Skin of body (tissue), 2 donors: ENCODE measurements around the gene MEI4. TPM values are rescaled to one million over a fixed set of nuclear protein-coding genes. Genes with fewer than 3 reads are reported as not detected.
"Not testable (repeated sequence)": the region's sequence is repeated elsewhere in the genome, so short reads cannot be mapped to it uniquely, and the experiment has no call there.

Source experiments
- DNase-seq: peaks from one replicate; lab custom pipeline; 2025; lab: John Stamatoyannopoulos, UW
- total RNA-seq: library from RNA; depleted of rRNA; stranded (reverse); fragments of >200 nt; gene quantifications from one replicate; pipeline ENCODE4 v1.2.3, GENCODE V29; 2014

MEI4 gene
- total RNA-seq, 1 donor from 2014 or later: 0.10 TPM

DNA sequence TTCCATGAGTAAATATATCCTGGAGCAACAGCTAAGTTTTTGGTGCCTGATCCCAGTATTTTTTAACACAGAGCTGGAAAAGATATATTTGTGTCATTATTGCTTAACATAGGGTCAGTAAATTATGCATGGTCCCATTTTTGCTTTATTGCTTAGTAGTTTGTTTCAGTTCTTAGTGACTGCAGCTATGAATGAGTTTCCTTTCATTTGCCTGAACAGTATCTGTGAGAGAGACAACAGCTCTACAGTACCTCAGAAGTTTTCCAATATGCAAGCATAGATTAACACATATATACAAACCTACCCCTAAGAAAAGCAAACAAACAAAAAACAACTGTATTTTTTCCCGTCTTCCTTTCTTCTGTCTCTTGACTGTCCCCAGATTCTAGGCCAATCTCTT lies 160.3 kb downstream of the MEI4 start:
- no peak for DNase-seq

DNA sequence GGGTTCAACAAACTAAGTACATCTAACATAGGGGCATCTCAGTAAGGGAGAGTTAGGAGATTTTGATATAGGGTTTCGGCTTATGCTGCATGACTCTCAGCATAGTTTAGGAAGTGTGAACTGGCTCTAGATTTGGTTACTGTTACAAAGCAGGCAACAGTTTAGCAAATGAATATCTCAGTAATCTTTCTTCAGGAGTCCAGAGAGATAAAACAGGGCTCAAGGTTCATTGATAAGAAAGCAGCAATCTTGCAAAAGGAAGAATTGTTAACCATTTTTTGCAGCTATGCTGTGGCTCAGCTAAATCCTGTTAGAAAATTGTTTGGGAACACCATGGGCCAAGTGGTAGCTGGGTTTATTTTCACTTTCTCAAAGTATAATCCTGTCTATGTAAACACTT lies 161.3 kb downstream of the MEI4 start:
- DNase-seq: no peak

DNA sequence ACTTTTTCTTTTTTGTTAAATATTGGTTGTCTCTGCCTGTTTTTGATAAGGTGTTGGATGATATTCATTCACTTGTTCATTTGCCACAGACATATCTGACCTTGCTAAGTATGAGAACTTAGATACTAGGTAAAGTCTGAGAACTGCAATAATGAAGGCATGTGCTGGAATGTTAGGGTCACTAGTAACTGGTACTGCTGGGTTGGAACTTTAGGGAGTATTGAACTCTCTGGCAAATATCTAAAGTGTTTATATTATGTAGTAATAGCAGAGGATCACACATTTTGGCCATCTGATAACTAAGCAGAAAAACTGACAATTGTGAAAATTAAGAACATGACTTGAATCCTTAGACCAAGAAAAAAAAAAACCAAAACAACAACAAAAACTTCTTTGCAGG lies 162.7 kb downstream of the MEI4 start:
- DNase-seq: no peak

DNA sequence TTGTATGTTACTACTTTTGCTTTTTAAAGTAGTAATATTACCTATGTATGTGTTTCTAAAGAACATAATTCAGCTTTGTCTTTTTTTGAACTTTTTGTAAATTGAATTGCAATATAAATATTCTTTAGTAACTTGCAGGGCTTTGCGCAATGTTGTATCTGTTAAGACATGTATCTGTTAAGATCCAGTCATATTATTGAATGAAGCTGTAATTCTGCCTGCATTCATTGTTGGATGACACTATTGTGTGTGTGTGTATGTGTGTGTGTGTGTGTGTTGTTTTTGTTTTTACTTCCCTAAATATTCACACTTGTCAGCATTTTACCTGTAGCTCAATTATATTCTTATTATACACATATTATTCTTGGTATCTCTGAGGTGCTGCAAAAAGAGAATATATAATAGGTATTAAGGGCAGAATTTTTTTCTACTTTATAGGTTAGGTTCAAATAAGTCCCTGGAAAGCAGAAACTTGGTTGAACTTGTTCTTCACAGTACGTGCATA lies 164.0 kb downstream of the MEI4 start:
- DNase-seq: no peak

DNA sequence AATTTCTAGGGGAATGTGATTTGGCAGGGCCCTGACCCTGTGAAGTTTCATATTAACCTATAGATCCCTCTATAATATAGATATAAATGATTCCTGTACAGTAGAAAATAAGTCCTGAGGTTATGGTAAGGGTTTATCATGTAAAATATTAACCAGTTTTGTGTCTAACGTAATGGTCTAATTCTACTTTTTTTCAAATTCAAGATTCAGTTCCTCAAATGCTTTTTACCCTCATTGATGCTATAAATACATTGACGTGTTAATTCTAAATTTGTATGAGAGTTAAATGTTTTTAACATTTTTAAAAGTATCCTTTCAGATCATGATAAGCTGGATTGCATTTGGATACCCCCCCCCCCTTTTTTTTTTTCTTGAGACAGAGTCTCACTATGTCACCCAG lies 169.4 kb downstream of the MEI4 start:
- no peak for DNase-seq

DNA sequence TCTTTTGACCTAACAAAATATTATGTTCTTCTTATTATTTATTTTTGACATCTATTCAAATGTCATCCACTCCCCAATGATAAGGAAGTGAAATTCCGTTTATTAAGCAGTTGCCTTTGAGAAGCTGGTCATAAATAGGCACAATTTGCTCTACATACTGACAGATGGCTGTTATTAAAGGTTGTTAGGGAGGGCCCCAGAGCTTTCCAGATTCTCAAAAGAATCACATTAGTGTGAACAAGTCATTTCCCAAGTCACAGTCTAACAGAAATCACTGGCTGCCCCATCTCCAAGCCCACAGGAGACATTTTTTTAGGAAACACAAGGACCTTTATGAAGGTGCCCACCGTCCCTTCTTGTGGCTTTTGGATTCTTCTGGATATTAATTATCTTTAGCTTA lies 172.4 kb downstream of the MEI4 start:
- DNase-seq: no peak

DNA sequence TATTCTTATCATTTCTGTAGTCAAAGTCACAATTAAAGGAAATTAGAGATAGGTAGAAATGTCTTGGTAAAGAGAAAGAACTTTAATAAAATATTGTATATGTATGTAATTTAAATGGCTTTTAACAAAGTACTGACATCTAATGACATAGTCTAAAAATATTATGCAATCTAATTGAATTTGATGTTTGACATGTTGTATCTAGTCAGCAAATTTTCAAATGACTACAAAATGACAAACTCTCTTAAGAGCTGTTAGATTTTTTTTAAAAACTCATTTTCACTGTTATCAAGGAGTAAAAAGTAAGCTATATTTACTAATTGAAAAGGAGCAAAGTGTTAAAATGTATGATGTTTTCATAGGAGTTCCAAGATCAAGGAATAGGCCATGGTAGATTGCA lies 176.9 kb downstream of the MEI4 start:
- no peak for DNase-seq

DNA sequence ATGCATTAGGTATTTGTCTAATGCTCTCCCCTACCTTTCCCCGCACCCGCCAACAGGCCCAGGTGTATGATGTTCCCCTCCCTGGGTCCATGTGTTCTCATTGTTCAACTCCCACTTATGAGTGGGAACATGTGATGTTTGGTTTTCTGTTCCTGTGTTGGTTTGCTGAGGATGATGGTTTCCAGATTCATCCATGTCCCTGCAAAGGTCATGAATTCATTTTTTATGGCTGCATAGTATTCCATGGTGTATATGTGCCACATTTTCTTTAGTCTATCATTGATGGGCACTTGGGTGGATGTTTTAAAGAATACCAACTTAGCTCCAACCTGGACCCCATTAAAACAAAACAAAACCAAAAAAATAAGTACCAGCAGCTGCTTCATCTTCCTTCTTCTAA lies 180.9 kb downstream of the MEI4 start:
- not testable (repeated sequence) for DNase-seq

DNA sequence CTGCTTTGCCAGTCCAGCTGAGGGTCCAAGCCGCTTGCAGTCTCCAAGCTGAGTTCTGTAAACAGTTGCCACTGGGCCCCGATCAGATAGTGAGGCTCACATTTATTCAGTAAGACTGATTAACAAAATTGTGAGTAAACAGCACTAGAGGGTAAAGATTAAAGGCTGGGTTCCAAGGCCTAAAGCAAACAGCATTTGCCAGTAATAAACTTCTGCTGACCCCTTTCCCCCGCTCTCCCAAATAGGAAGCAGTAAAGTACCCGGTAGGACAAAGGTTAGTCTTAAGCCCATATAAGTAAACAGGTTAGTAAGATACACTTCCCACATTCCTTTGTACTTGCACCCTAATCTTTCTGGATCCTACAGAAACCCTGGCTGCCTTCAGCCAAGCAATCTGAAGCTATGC lies 181.8 kb downstream of the MEI4 start:
- no peak for DNase-seq

DNA sequence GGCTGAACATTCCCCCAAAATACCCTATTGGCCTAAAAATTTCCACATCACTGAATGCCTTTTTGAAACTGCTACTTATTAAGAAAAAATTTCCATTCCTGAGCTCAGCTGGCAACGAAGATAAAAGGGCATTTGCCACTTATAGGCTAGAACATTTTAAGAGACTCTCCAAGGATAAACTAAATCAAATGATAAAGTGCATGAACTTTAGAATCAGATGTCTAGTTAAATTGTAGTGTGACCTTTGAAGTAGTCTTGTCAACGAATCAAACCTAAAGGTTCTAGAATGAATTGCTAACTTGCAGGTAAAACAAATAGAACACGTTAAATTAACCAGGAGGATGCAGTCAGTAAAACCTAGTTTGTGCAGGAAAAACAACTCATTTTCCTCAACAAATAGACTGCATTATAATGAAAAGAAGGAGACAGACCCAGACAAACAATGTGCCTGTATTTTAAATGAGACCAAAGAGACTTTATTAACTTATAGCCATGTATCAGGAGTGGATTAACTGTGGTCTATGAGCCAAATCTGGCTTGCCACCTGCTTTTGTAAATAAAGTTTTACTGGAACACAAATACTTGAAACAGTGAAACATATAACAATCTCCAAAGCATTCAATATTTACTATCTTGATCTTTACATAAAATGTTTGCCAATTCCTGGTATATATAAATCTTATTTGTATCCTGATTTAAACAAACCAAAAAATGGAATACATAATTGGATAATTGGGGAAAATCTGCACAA lies 184.4 kb downstream of the MEI4 start:
- no peak for DNase-seq

DNA sequence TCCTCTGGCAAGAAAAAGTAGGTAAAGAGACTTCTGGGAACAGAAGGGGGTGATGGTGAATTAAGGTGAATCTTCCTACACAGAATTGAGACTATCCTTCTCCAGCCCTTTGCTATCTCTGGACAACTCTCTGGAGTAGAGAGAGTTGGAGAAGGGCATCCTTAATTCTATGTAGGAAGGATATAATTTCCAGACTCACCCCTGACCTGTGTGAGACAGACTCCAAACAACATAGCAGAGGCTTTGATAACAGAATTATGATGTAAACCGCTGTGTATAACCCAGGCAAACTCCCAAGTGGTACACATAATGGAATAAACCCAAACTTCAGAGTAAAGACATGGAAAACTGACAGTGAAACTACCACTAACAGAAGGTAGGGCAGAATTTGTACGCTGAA lies 186.5 kb downstream of the MEI4 start:
- DNase-seq: no peak

DNA sequence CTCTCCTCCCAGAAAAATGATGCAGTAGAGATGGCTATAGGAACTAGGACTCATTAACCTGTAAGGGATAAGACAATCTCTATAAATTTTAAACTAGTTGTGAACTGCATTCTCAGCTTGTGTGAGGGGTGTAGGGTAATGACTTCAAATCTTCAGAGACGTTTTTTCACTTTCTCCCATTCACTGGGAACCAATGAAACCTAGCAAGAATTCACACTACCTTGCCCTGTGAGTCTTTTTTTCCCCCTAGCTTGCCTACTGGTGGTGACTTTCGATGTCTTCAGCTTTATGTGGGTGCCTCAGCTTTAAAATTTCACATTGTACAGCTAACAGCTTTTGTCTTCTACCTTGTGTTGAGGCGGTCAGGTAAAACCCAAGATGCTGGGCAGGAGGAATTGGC lies 192.0 kb downstream of the MEI4 start:
- DNase-seq: no peak

DNA sequence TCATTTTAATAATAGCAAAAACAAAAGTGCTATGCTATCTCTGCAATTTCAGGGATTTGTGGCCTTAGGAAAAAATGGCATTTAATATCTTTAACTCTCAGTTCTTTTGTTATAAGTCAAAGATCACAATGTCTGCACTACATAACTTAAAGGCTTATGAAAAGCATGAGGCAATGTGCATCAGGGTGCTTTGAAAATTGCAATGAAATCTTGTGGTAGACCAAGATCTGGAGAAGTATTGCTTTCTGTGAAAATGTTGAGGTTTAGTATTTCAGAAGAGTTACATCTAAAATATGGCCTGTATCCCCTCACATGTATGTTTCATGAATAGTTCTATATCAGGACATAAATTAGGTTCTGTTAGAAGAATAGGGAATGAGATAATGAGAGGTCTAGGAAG lies 200.6 kb downstream of the MEI4 start:
- no peak for DNase-seq

DNA sequence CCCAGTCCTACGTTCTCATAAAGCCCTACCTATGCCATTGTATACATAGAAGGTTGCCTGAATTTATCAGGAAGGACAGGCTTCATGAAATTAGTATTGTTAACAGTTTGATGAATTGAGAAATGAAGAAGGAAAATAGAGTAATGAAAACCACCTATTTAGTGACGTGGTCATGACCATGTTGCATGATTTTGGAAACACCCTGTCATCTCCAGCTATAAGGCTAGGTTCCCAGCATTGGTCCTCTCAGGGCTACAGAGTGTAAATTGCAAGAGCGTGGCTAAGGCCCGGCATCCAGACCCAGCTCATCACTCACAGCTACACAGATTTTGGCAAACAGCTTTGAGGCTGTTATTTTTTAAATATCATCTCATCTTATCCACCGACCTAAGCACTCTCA lies 203.6 kb downstream of the MEI4 start:
- no peak for DNase-seq

DNA sequence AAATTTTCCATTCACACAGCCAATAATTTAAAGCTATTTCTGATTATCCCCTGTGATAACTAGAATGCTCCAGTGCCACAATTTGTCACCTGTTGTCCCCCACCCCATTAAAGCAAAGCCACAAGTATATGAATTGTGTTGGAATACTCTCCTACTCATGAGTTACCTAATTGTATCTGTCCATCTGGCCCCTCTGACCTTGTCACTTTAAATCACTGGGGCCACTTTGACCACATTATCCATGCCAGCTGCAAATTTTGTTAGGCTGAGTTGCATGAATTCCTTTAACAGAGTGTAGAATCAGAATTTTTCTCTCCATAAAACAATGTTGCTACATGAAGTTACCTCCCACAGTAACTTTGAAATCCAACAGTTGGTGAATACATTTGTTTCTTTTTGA lies 204.6 kb downstream of the MEI4 start:
- no peak for DNase-seq

DNA sequence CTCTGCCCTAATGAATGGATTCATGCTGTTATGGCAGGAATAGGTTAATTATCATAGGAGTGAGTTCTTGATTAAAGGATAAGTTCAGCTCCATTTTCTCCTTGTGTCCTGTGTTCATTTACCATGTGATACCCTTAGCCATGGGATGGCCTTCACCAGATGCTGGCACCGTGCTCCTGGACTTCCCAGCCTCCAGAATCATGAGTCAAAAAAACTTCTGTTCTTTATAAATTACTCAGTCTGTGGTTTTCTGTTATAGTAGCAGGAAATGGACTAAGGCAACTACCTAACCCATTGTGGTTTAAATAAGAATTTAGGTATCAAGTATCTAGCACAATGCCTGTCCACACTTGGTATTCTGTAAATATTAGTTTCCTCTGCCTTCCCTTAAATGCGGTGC lies 223.5 kb downstream of the MEI4 start:
- DNase-seq: no peak

DNA sequence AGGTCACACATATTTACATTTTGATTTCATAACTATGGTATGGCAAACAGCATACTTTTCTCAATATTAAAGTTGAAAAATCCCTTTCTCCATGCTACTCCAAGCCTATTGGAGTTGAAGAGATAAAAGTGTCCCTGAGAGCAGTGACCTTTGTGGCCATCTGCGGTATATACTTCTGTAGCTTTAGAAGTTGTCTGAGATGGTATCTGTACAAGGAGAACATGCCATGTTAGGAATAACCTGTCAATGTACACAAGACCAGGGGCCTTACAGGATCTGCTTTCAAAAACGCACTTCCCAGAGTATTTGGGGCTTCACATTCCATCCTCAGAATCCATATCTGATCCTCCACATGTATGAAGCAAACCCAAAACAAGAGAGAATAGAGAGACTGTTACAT lies 226.7 kb downstream of the MEI4 start:
- DNase-seq: no peak

DNA sequence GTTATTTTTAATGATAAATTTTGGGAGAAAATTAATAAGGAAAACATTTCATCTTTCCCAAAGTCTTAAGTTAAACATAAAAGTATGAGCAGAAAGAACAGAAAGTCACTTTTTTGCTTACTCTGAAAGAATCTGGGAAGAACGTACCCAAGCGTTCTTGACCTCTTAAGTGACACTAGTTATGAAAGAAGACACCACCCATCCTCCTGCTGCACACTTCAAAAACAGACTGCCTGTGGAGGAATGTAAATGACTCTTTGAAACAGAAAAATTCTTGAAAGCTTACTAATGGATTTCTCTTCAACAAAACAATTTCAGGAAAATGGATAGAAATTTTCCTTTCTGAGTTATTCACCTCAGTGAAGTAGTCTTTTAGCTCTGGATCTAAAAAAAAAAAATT lies 227.7 kb downstream of the MEI4 start:
- DNase-seq: no peak

DNA sequence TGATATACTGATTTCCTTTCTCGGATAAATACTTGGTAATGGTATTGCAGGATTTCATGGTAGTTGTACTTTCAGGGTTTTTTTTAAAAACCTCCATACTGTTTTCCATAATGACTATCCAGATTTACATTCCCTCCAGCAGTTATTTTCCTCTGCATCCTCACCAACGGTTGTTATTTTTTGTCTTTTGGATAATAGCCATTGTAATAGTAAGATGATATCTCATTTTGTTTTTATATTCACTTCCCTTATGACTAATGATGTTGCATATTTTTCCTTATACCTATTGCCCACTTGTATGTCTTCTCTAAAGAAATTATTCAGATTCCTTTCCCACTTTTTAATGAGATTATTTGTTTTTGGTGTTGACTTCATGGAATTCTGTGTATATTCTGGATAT lies 231.0 kb downstream of the MEI4 start:
- no peak for DNase-seq

DNA sequence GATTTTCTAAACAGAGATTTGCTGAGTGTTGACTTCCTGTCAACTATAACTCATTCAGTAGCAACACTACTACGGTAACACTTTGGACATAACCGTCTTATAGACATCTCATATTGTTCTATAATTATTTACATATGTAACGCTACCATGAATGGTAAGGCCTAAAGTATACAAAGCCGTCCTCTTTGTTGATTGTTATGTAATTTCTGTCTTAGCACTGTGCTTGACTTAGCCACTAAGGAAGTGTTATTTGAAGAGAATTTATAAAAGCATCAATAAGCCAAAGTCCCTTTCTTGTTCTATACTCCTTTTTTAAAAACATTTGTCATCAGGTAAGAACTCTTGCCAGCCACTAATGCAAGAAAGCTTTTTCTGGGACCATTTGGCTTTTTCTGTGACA lies 240.6 kb downstream of the MEI4 start:
- no peak for DNase-seq

DNA sequence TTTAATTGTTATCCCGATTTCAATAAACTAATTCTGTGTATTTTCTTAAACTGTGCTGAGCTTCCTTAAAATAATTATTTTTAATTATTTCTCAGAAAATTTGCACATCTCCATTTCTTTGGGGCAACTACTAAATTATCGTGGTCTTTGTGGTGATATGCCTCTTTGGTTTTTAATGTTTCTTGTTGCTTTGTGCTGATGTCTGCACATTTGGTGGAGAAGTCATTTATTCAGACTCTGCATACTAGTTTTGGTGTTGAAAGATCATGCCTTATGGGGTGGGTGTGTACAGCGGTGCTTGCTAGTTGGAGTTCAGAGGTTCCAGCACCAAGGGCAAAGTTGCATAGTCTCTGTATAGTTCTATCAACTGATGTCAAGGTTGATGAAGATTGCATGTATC lies 253.2 kb downstream of the MEI4 start:
- DNase-seq: no peak

DNA sequence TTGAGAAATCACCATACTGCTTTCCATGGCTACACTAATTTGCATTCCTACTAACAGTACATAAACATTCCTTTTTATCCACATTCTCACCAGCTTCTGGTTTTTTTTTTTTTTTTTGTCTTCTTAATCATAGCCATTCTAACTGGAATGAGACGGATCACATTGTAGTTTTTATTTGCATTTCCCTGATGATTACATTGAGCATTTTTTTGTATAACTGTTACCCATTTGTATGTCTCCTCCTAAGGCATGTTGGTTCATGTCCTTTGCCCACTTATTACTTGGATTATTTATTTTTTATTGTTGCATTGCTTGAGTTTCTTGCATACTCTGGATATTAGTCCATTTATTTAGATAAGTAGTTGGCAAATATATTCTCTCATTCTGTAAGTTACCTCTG lies 258.0 kb downstream of the MEI4 start:
- no peak for DNase-seq

DNA sequence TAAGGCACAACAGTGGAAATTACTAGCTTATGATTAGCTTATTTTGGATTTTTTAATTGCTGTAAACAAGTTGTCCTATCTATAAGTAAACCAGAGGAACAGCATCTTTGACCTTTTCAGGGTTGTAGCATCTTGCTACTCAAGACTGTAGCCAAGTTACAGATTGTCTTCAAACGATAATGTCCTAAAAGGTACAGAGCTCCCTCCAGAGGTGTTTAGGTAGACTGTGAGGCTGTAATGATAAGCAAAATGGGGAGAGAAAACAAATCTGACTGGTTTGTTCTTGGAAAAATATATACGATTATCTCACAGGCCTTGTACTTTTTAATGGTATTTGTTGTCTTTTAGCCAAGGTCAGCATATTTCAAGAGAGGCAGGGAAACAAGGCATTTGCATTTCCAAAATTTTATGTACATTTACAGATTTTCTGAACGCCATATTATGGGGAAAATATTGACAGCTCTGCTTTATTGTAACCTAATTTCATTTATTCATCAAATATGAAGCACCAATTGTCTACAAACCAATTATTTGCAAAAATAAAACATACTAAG lies 273.4 kb downstream of the MEI4 start:
- DNase-seq: no peak

DNA sequence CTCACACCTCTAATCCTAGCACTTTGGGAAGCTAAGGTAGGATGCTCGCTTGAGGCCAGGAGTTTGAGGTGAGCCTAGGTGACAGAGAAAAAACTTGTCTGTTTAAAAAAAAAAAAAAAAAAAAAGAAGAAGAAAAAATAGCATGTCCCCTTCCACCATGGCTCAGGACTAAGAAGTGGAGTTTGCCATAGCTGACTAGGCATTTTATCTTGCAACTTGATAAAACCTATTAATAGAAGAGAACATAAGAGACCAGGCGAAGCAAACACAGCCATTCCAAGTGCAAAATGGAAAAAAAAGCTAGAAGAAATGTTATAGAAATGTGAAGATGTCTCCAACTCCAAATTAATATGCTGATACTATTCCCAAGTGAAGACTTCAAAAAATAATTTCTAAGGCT lies 277.5 kb downstream of the MEI4 start:
- DNase-seq: no peak
